GM18858 (cell line): Measurements from ENCODE around the gene HMCN2.

Experiments
- ATAC-seq: cut with Tn5 transposase; IDR thresholded peaks from one replicate; pipeline ENCODE4 v1.9.1; 2021; ENCODE audit not compliant: unreplicated experiment

HMCN2 gene

GRCh38 chr9:130407916-130408663, 142.5 kb downstream of the HMCN2 start:
- ATAC-seq = no peak

DNA sequence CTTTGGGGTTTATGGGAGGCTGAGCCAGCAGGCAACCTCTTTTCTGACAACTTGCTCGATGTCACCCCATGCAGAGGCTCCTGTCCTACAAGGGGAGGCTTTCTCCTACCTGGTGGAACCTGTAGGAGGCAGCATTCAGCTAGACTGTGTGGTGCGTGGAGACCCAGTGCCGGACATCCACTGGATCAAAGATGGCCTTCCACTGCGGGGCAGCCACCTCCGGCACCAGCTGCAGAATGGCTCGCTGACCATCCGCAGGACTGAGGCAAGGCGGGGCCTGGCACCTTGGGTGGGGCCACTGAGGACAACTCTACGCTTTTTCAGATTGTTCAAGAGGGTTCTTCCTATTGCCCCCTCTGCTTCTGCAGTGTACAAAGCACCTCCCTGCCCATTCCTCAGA, 143.1 kb downstream of the HMCN2 start:
- ATAC-seq = no peak

DNA sequence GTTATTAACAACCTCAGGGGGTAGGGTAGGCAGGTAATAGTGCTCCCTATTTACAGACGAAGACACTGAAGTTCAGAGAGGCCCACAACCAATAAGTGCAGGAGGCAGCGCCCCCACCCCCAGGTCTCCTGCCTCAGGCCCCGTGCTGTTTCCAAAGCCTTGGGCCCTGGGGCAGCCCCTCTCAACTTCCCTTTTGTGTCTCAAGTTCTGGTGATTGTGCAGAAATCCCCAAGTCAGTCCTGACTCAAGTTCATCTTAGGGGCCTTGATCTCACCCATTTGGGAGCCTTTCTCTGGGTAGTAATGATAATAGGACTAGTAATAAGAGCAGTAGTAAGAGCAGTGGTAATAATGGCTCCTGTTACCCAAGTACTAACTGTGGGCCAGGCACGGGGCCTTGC, 143.7 kb downstream of the HMCN2 start:
- no peak for ATAC-seq

GRCh38 chr9:130410443-130410842, 144.9 kb downstream of the HMCN2 start:
- ATAC-seq = no peak

DNA sequence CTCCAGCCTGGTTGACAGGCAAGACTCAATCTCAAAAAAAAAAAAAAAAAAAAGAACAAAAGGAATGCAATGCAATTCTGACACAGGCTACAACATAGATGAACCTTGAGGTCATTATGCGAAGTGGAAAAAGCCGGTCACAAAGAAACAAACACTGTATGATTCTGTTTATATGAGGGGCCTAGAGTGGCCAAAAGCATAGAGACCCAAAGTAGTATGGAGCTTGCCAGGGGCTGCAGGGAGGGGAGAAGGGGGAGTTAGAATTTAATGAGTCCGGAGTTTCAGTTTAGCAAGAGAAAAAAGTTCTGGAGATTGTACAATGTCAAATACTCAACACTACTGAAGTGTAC, 146.0 kb downstream of the HMCN2 start:
- ATAC-seq = no peak

DNA sequence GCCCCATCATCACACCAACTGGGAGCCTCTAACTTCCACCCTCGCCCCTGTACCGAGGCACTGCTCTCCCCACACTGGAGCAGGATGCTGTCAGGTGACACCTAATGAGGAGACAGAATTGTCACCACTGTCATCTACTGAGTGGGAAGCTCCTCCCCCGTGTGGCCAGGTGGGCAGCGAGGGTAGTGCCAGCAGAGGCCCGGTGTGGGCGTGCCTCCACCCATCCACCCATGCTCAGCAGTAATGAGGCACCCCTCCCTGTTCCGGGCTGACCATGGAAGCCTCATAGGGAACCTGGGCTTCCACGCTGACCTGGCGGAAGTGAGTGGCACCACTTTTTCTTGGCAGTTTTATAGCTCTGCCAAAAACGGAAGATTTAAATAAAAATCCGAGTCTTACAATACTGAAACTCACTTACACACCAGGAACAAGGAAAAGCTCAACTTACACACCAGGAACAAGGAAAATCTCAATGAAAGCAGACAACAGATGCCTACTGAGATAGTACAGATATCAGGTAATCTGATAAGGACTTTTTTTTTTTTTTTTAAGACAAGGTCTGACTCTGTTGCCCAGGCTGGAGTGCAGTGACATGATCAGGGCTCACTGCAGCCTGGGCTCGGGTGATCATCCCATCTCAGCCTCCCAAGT, 148.6 kb downstream of the HMCN2 start:
- ATAC-seq = no peak

DNA sequence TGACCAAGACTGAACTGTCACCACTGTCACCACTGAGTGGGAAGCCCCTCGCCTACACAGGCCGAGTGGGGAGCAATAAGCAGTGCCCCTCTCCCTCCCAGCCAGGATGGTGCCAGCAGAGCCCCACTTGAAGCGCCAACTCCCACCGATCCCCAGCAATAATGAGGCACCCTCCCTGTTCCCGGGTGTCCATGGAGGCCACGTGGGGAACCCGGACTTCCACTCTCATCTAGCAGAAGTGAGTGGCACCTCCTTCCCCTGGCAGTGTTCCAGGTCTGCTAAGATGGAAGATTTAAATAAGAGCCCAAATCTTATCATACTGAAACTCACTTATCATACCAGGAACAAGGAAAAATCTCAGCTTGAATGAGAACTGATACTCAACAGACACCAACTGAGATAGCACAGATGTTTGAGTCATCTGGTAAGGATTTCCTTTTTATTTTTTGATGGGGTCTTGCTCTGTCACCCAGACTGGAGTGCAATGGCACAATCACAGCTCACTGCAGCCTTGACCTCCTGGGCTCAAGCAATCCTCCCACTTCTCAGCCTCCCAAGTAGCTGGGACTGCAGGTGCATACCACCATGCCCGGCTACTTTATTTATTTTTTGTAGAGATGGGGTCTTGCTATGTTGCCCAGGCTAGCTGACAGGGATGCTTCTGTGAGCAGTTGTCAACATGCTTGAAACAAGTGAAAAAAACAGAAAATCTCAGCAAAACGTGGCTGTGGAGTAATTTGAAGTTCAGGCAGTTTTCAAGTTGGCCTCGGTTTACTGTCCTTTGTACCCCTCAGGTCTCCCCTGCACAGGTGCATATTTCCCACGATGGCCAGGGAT, 149.6 kb downstream of the HMCN2 start:
- no peak for ATAC-seq

- ATAC-seq = no peak
Observed at GRCh38 chr9:130417602-130418001, 152.0 kb downstream of the HMCN2 start.

DNA sequence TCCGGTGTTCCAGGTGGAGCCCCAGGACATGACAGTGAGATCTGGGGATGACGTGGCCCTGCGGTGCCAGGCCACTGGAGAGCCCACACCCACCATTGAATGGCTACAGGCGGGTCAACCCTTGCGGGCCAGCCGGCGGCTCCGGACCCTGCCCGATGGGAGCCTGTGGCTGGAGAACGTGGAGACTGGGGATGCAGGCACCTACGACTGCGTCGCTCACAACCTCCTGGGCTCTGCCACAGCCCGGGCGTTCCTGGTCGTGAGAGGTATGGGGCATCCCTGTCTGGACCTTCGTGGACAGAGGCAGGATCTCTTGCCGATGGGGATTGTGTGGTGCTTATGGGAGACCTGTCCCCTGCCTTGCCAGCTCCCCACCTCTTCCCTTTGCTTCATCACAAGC, 153.2 kb downstream of the HMCN2 start:
- no peak for ATAC-seq

DNA sequence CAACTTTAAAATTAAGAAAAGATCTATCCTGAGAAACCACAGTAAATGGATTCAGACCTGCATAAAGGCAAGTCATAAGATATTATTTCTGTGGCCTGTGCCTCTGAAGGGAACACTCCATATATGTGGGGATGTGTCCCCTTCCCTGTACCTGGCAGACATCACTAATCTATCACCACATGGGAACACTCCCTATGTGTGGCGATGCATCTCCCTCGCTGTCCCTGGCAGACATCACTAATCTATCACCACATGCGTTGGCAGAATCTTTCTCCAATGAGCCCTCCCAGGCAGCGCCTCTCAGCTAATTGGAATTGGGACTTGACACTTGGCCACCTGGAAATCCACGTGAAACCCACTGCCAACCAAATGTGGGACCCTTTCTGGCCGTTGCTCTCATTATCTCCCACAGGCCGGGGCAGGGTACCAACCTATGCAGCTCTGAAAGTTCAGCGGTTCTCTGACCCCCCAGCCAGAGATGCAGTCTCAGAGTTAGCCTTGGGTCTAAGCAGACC, 154.0 kb downstream of the HMCN2 start:
- ATAC-seq = no peak

DNA sequence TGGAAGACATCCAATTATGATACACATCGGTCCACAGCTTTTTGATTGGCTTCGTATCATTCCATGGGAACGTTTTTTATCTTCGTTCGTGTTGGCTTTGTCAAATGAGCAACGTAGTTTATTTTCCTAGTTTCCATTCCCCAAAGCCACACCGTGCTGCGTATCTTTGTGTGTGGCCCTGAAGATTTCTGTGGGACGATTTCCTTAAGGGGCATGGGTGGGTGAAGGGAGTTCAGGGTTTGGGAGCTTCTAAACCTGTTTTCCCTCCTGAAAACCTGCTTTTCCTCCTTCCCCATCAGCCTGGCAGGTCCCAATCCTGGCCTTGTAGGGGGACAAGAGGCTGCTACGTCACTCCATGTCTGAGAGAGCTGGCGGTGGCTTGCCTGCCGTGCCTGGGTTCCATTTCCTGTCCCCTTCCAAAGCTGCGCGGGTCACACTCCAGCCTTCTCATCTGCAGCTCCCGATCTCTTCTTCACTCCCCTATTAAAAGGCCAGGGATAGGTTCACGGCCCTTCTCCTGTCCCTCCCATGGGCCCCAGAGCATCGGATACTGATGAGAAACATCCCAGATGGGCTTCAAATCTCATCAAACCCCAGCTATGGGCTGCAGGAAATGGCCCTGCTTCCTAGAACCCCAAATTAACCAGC, 155.7 kb downstream of the HMCN2 start:
- ATAC-seq = no peak

DNA sequence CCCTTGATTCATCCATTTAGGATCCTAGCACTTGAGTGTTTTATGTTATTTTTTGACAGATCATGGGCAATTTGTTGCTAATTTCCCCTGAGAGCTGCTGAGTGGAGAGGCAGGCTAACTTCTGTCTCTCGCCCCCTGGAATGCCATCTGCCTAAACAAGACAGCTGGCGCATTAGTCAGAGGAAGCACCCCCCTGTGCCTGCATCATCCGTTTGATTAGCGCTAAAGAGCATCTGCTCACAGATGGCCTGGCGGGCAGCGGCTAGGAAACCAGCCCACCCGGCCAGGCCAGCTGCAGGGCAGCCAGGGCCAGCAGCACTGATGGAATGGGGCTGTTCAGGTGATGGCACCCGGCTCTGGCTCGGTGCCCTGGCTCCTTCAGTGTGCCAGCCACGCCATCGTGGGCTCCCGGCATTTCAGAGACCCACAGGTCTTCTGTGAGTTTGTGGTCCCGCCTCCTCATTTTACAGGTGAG, 156.3 kb downstream of the HMCN2 start:
- ATAC-seq = no peak

- no peak for ATAC-seq
Observed at GRCh38 chr9:130422546-130422945, 157.0 kb downstream of the HMCN2 start.

DNA sequence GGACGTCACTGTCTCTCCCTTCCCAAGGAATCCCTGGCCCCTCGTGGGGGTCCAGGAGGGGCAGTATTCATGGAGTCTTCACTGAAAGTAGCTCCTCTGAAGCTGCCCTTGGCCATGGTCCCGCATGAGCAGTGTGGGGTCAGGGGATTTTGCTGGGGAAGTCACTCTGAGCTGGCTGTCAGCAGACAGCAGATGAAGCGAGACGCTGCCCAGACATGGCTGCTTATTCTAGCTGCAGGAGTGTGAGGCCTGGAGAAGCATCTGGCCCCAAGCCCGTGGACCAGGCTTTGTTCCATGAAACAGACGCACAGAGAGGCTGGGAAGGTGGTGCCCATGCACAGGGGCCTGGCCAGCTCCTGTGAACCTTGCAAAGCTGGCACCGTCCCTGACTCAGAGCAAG, 157.7 kb downstream of the HMCN2 start:
- ATAC-seq = no peak

- no peak for ATAC-seq
Observed at GRCh38 chr9:130424595-130425454, 159.3 kb downstream of the HMCN2 start.

DNA sequence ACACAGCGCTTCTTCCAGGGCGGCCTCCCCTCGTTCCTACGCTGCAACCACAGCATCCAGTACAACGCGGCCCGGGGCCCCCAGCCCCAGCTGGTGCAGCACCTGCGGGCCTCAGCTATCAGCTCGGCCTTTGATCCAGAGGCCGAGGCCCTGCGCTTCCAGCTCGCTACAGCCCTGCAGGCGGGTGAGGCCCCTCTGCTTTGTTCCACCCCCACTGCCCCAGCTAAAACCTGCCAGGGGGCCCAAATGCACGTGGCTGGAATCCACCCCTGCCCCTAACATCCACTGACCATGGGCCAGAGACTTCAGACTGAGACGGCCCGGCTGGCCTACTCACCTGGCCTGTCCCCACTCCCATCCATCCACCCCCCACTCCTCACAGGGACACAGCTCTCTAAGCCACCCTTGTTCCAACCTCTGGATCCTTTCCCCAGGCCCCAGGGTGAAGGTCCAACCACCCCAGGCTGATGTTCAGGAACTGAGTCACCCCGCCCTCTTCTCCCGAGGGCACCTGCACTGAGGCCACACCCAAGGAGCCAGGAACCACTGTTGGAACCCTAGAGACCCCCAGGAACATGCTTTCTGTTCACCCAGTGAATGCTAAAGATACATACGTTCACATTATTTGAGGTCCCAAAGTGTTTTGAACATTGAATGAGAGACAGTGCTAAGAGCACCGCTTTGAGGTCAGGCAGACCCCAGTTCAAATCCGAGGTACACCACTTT, 160.3 kb downstream of the HMCN2 start:
- ATAC-seq = no peak

DNA sequence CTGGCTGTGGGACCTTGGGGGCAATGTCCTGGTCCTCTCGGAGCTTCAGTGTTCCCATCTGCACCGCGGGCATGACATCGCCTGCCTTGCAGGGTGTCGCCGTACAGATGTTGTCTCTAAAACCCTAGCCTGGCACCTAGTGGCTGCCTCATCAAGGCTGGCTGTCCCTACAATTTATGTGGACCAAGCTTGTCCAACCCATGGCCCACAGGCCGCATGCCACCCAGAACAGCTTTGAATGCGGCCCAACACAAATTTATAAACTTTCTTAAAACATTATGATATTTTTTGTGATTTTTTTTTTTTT, 160.9 kb downstream of the HMCN2 start:
- ATAC-seq = no peak

DNA sequence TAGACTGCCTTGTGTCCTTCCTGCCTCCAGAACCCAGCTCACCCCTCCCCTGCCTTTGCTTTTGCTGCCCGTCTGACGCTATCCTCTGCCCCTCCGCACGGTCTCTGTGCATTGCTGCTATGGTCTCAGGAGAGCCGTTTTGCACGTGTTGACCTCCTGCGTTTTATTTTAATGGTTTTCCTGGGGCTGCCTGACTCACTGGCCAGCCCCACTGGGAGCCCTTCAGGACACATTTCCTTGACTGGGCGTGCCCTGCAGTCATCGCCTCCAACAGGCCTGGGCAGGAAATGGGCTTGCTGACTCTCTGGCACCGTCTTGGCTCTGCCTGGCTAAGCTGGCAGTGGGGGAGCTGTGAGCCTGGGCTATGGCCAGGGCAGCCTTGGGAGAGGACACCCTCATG, 161.3 kb downstream of the HMCN2 start:
- no peak for ATAC-seq

DNA sequence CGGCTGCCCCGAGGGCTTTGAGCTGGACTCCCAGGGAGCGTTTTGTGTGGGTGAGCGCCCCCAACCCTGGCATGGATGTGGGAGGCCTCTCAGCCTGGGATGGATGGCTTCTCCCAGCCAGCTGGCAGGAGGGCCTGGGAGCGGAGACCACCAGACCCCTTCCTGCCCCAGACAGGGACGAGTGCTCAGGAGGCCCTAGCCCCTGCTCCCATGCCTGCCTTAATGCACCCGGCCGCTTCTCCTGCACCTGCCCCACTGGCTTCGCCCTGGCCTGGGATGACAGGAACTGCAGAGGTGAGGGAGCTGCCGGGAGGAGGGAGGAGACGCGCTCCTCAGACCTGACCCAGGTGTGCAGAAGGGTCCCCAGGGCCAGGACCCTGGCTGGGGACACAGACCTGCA, 161.8 kb downstream of the HMCN2 start:
- ATAC-seq = no peak
